Endothelial cell (in vitro differentiated cells): ENCODE measurements around the gene PTPRCAP. TPM values are rescaled to one million over a fixed set of nuclear protein-coding genes. Genes with fewer than 3 reads are reported as not detected.

Experiments used
- DNase-seq: peaks from one replicate; pipeline ENCODE4 v3.0.0; 2021; ENCODE audit warnings: low spot score
- H3K27ac Mint-ChIP-seq: one replicate; pipeline ENCODE4 v1.8.0; 2021; ENCODE audit warnings: mixed read lengths, inconsistent platforms; ENCODE audit not compliant: unreplicated experiment
- H3K27me3 Mint-ChIP-seq: one replicate; pipeline ENCODE4 v1.8.0; 2021; ENCODE audit warnings: mild to moderate bottlenecking, moderate library complexity, mixed read lengths, inconsistent platforms; ENCODE audit not compliant: unreplicated experiment
- H3K36me3 Mint-ChIP-seq: one replicate; pipeline ENCODE4 v1.8.0; 2021; ENCODE audit warnings: mild to moderate bottlenecking, low read depth, mixed read lengths, inconsistent platforms; ENCODE audit not compliant: unreplicated experiment
- H3K4me1 Mint-ChIP-seq: one replicate; pipeline ENCODE4 v1.8.0; 2021; ENCODE audit warnings: mild to moderate bottlenecking, mixed read lengths, inconsistent platforms; ENCODE audit not compliant: unreplicated experiment
- H3K4me3 Mint-ChIP-seq: one replicate; pipeline ENCODE4 v1.8.0; 2021; ENCODE audit warnings: mild to moderate bottlenecking, mixed read lengths, inconsistent platforms; ENCODE audit not compliant: unreplicated experiment
- H3K9me3 Mint-ChIP-seq: one replicate; pipeline ENCODE4 v1.8.0; 2021; ENCODE audit warnings: mixed read lengths, inconsistent platforms; ENCODE audit not compliant: unreplicated experiment
- total RNA-seq: library from RNA; stranded (reverse); fragmentation: NEBNext Ultra II Directional; extraction: Animal tissue kit (Norgen Biotek cat#: 25700); gene quantifications from one replicate; pipeline ENCODE4 v1.2.1, GENCODE V29; 2021; ENCODE audit not compliant: unreplicated experiment
- TF ChIP-seq, protein P1 (sequence below): fragments of 200-600 bp; sonication (generic); IDR thresholded peaks from one replicate; pipeline ENCODE4 v1.5.0; 2021; ENCODE audit warnings: antibody characterized with exemption; ENCODE audit not compliant: unreplicated experiment

PTPRCAP gene
- total RNA-seq, 1 donor from 2014 or later, result 12.9 TPM

DNA sequence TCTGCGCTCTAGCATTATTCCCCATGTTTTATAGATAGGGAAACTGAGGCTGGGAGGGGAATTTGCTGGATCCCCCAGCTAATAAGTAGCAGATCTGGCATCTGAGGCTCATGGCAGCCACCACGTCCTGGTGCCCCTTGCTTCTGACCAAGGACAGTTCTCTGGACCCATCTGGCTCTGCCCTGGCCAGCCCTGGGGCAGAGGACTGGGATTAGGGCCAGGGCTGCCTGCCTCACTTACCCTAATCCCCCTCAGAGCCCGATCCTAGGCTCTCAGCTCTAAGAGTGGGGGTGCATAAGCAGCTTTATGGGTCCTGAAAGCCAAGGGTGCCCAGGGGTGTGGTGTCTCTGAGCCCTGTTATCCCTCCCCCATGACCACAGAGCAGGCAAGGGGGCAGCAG, 17.6 kb upstream of the PTPRCAP start, which contains the start of gene CABP4:
CABP4 (plus strand) TSS at position 301 of the 400 bp plus-strand sequence; CDS start at position 371, 70 bp downstream.
- H3K4me1 Mint-ChIP-seq, result peaks cover 2% of the 10 kb centered on the region
- peak within 1 kb of the TSS; percentile 62 for H3K4me3 Mint-ChIP-seq
- no peaks in the 10 kb centered on the region for H3K36me3 Mint-ChIP-seq
- H3K9me3 Mint-ChIP-seq, result no peaks in the 10 kb centered on the region
- no peak for DNase-seq
- H3K27ac Mint-ChIP-seq, result no peak within 1 kb of the TSS
- TF ChIP-seq, protein P1, sequence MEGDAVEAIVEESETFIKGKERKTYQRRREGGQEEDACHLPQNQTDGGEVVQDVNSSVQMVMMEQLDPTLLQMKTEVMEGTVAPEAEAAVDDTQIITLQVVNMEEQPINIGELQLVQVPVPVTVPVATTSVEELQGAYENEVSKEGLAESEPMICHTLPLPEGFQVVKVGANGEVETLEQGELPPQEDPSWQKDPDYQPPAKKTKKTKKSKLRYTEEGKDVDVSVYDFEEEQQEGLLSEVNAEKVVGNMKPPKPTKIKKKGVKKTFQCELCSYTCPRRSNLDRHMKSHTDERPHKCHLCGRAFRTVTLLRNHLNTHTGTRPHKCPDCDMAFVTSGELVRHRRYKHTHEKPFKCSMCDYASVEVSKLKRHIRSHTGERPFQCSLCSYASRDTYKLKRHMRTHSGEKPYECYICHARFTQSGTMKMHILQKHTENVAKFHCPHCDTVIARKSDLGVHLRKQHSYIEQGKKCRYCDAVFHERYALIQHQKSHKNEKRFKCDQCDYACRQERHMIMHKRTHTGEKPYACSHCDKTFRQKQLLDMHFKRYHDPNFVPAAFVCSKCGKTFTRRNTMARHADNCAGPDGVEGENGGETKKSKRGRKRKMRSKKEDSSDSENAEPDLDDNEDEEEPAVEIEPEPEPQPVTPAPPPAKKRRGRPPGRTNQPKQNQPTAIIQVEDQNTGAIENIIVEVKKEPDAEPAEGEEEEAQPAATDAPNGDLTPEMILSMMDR, result no peak
- peaks cover 12% of the 10 kb centered on the region for H3K27me3 Mint-ChIP-seq

DNA sequence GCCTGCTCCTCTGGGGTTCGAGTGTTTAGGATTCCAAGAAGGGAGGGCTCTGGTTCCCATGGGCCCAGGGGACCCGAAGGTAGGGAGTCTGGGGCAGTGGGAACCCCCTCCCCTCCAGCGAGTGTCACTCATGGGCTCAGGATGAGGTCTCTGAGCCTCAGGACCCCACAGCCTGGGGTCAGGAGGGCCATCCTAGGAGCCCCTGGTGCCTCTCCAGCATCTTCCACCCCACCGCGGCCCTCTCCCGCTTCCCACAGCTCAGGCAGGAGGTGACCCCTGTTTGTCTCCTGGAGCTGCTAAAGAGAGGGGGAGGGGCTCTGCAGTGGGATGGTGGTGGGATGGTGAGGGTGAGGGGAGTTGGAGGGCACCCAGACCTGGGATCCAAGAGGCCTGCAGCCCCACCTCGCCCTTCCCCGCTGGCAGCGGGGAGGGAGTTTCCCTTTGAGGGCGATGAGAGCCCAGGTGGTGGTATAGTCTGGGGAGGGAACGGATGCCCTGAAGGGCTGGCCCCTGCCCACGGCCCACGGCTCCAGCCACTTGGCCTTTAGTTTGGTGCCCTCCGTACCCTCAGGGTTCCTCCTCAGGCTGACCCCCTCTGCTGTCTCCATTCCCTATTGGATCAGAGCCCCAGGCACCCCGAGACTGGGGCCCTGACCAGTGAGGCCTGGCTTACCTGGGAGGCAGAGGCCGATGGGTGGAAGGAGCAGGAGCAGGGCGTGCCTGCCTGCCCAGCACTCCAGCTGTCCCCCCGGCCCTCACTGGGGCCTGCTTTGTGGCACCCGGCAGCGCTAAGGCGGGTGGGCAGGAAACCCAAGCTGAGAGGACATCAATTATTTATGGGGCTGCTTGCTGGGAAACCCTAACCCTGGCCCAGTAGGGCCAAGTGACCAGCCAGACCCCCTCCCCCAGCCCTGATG, 16.6 kb upstream of the PTPRCAP start:
- no peak for DNase-seq
- TF ChIP-seq, protein P1, result no peak
- Mint-ChIP-seq H3K9me3 (no peaks in the 10 kb centered on the region), H3K4me1 (peaks cover 2% of the 10 kb centered on the region), H3K4me3 (no peak overlapping the region), H3K27me3 (peaks cover 12% of the 10 kb centered on the region), H3K27ac (no peak overlapping the region), H3K36me3 (no peaks in the 10 kb centered on the region)

DNA sequence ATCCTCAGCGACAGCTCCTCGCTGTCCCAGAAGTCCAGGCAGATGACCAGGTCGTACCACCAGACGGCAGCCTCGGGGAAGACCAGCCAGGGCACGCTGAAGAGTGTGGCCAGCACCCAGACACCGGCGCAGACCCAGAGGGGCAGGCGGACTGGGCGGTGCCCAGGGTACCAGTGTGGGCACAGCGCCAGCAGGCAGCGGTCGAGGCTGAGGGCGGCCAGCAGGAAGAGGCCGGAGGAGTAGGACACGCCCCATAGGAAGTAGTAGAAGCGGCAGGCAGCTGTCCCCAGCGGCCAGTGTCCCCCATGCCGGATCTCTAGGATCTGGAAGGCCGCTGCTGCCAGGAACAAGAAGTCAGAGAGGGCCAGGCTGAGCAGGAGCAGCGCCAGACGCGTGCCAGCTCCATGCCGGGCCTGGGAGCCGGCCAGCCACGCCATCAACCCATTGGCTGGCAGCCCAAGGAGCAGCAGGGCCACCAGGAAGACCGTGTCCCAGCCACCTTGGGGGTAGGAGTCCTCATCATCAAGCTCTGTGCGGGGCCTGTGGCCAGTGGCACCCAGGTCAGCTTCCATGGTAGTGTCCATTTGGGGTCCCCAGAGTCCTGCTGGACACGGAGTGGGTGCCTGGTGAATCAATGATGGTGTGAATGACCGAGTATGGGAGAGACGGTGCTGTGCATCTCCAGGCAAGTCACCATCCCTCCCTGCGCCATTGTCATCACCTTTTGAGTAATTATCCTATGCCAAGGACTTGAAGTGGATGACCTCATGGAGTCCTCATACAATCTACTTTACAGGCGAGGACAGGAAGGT, 14.9 kb upstream of the PTPRCAP start, which contains the start of gene GPR152:
GPR152 (minus strand) TSS at position 589 of the 812 bp plus-strand sequence; CDS start at position 584, 5 bp downstream.
- Mint-ChIP-seq H3K27ac (no peak within 1 kb of the TSS), H3K4me3 (no peak within 1 kb of the TSS), H3K27me3 (peaks cover 9% of the 10 kb centered on the region), H3K9me3 (no peaks in the 10 kb centered on the region), H3K4me1 (peaks cover 2% of the 10 kb centered on the region), H3K36me3 (no peaks in the 10 kb centered on the region)
- DNase-seq, result no peak
- TF ChIP-seq, protein P1, result no peak

DNA sequence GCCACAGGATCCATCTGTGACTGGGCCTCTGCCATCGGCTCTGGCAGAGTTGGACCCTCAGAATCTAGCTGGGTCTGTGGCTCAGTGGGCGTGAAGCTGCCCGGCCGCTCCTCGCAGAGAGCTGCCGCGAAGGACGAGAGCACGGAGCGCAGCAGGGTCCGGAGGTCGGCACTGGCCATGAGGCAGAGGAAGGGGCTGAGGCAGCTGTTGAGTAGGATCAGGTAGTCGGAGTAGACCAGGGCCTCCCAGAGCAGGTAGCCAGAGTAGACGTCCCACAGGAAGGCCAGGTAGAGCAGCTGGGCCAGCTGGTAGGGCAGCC, 14.1 kb upstream of the PTPRCAP start:
- Mint-ChIP-seq H3K36me3 (no peaks in the 10 kb centered on the region), H3K27me3 (peaks cover 7% of the 10 kb centered on the region)
- no peak for DNase-seq

More for the DNA sequence above, 14.1 kb upstream of the PTPRCAP start:
- no peak overlapping the region for H3K4me3 Mint-ChIP-seq
- no peaks in the 10 kb centered on the region for H3K9me3 Mint-ChIP-seq
- H3K27ac Mint-ChIP-seq, result no peak overlapping the region
- TF ChIP-seq, protein P1, result no peak
- H3K4me1 Mint-ChIP-seq, result no peaks in the 10 kb centered on the region
